GM20000 (cell line): Measurements from ENCODE around the gene SLC9A2.

ENCODE experiments used
- DNase-seq: peaks from one replicate; pipeline ENCODE4 v3.0.0; 2012; ENCODE audit warnings: low spot score
- TF ChIP-seq, protein P1 (sequence below): IDR thresholded peaks from 2 replicates; pipeline ENCODE4 v1.5.1; 2012; ENCODE audit warnings: mild to moderate bottlenecking, control low read depth; ENCODE audit errors: extremely low read depth, missing control alignments

Gene SLC9A2

DNA sequence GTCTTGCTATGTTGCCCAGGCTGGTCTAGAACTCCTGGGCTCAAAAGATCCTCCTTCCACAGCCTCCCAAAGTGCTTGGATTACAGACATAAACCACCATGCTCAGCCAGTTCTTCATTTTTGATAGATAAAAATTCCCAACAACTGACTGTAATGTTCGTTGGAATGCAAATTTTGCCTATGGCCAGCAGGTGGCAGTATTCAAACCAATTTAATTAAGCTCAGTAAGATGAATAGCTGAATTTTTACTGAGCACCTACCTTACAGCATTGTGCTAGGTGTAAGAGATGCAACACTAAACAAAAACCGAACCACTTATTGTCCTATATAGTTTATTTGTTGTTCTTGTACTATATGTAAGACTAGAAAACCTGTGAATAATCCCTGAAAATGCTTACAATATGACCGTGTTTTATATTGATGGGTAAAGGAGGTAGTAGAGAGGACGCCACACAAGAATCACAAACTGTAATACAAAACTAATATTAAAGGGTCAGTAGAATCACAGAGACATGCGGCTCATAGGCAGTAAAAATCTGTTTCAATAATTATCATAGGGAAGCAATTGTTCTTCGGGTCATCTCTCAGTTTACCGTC is 134.3 kb downstream of the SLC9A2 start:
- peak; percentile 28 for DNase-seq
- TF ChIP-seq, protein P1, sequence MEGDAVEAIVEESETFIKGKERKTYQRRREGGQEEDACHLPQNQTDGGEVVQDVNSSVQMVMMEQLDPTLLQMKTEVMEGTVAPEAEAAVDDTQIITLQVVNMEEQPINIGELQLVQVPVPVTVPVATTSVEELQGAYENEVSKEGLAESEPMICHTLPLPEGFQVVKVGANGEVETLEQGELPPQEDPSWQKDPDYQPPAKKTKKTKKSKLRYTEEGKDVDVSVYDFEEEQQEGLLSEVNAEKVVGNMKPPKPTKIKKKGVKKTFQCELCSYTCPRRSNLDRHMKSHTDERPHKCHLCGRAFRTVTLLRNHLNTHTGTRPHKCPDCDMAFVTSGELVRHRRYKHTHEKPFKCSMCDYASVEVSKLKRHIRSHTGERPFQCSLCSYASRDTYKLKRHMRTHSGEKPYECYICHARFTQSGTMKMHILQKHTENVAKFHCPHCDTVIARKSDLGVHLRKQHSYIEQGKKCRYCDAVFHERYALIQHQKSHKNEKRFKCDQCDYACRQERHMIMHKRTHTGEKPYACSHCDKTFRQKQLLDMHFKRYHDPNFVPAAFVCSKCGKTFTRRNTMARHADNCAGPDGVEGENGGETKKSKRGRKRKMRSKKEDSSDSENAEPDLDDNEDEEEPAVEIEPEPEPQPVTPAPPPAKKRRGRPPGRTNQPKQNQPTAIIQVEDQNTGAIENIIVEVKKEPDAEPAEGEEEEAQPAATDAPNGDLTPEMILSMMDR = peak; percentile 49

DNA sequence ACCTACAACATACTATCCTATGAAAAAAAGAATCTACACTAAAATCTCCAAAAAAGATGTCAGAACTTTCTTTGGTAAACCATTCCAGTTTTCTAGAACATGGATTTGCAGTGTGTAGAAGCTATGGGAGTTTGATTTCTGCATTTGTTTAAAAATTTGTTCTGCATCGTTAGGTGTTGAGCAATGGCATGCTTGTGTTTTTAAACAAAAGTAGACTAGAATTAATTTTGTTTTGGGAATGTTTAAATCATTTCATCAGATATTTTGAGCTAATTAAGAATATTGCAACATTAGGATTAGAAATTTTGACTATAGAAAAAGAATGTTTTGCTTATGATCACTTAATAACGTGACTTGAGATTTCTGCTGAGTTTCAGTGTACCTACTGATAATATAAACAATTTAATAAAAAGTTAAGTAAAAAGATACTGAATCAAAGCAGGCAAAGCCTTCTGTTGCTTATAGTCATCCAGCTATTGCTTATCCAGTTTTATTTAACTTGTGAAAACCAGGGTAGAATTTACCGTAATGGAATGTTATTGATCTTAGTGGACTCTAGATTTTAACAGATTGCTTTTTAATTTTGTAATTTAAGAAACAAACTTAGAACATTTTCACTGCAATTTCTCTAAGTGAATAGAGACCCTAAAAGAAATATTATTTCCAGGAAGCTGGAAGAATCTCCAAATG is 135.2 kb downstream of the SLC9A2 start:
- no peak for DNase-seq
- TF ChIP-seq, protein P1 = no peak

DNA sequence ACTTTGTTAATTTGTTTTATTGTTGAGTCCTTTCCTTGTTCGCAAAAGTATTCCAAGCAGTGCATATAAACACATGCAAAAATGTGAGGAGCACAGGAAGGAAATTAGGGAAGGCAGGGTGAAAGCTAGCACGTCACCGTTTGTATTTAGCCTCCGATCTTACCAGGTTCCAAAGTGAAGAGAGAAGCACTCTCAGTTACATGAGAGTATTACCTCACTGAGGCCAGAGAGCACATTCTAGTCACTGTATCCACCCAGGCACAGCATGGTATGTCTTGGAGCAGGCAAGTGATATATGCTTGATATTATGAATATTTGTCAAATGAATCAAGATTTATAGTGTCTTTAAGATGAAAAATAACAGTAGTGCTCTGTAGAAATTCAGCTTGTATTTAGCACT is 135.9 kb downstream of the SLC9A2 start:
- DNase-seq = no peak
- TF ChIP-seq, protein P1 = no peak

DNA sequence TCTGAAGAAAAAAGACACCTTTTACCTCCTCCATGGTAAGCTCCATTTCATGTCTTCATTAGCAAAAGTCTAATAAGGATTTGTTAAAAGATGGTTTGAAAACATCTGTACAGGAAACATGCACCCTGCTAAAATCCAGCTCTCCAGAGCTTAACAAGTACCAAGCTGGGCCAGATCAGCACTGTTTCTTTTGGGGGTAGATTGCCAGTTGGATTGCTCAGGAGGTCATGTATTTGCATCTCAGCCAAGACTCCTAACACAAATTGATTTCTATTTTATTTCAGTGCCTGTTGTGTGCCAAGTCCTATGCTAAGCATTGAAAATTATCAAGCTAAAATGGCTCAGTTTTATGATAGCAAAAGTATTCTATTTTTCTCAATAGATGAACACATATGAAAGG is 139.1 kb downstream of the SLC9A2 start:
- DNase-seq = no peak
- TF ChIP-seq, protein P1 = no peak
